Measurements from ENCODE around the gene CSAG1.
"Not testable (repeated sequence)": the region's sequence is repeated elsewhere in the genome, so short reads cannot be mapped to it uniquely, and the experiment has no call there.

CSAG1 gene

GRCh38 chrX:152733261-152733975, at the start of gene CSAG1, which contains the start of gene MAGEA12:
Gene CSAG1 (minus strand): TSS chrX:152733721. CDS start chrX:152732460, 1,261 bp downstream.
Gene MAGEA12 (plus strand): TSS chrX:152733757. CDS start chrX:152736162, 2,405 bp downstream.
- DNase-seq (ENCODE audit: low read depth), result no peak

DNA sequence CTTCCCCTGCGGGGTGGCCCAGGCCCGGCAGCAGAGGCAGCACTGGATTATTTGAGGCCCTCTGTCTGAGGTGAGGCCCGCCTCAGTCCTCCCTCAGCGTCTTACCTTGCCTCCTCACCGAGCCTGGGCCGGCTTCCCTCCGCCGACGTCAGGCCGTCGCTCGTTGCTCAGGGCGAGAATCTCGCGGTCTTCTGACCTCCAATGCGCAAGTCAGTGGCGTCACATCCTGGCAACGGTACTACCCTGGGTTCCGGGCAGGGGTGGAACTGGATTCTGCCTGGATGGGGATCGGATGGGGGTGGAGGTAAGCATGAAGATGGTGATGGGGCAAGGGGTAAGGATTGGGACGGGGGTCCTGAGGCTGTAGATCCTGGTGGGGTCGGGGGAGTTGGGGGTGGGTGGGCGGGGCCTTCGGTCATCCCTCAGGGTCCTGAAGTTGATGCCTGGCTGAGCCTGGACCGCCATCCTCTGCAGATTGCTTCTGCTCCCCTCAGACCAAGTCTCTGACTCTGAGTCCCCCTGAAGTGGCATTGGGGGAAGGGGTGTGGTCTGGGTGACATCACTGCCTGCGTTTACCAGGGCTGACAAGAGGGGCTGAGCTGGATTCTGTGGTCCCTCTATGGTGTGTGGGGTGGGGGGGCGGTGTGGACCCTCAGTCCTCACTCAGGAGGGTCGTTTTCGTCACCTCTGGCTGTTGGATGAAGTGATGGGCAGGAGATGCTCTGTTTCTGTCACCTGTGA, 36.2 kb upstream of the CSAG1 start, which contains the start of gene MAGEA6:
MAGEA6 (minus strand) TSS at position 141 of the 741 bp plus-strand sequence. CDS start 2,039 bp downstream, outside the sequence.
- DNase-seq (ENCODE audit: low read depth), result not testable (repeated sequence)

GRCh38 chrX:152766562-152766961, 33.0 kb upstream of the CSAG1 start:
- DNase-seq (ENCODE audit: low read depth), result not testable (repeated sequence)

DNA sequence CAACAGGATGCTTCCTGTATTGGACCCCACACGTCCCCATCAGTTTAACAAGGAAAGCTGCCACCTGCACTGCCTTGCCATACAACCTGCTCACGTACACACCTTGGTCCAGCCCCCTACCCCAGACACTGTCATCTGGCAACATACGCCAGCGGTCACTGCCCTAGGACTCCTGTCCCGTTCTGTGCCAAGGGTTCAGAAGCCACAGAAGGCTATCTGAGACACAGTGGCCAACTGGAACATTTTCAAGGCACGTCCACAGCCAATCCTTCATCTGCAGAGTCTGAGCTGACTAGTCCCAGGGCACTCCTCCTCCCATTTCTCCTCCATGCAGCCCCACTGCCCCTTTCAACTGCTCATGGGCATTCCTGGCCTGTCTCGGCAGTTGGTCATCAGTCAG, 28.1 kb upstream of the CSAG1 start:
- not testable (repeated sequence) for DNase-seq (ENCODE audit: low read depth)

DNA sequence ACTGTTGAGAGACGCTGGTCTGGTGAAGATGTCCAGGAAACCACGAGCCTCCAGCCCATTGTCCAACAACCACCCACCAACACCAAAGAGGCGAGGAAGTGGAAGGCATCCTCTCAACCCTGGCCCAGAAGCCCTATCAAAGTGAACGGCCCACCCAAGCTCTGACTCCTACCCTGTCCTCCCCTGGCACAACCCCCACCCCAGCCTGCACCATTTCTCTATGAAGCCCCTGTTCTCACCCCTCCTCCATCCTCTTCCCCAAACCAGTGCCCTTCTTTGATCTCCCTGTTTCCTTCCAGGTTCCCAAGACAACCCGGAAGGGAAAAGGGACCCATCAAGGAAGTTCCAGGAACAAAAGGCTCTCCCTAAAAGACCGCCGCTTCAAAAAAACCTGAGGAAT, 26.0 kb upstream of the CSAG1 start:
- not testable (repeated sequence) for DNase-seq (ENCODE audit: low read depth)

- not testable (repeated sequence) for DNase-seq (ENCODE audit: low read depth)
These were observed 25.4 kb upstream of the CSAG1 start, which contains the start of gene CSAG3 for GRCh38 chrX:152758918-152759317. Gene CSAG3 (plus strand): TSS chrX:152759218.

GRCh38 chrX:152754871-152755270, 21.4 kb upstream of the CSAG1 start:
- not testable (repeated sequence) for DNase-seq (ENCODE audit: low read depth)

GRCh38 chrX:152753686-152754650, 20.4 kb upstream of the CSAG1 start, which contains the start of gene MAGEA2:
Gene MAGEA2 (minus strand): TSS chrX:152753842. CDS start chrX:152751363, 2,479 bp downstream.
- not testable (repeated sequence) for DNase-seq (ENCODE audit: low read depth)

DNA sequence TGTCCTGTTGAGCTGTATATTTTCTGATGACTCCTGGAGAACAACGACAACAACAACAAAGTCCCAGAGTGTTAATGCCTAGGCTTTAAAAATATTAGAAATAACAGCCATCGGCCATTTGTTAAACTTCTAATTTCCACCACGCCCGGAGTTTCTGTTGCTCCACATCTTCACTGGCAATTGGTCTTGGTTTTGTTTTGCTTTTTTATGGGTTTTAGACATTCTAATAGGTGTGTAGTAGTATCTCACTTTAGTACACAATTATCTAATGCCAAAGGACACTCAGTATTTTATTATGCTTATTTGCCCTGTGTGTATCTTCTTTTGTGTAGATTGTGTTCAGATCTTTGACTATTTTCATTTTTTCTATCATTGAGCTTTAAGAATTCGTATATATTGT, 5.0 kb upstream of the CSAG1 start:
- no peak for DNase-seq (ENCODE audit: low read depth)

GRCh38 chrX:152736528-152736927, 3.0 kb upstream of the CSAG1 start:
- DNase-seq (ENCODE audit: low read depth), result not testable (repeated sequence)

- no peak for DNase-seq (ENCODE audit: low read depth)
These were observed 2.5 kb upstream of the CSAG1 start for GRCh38 chrX:152735860-152736511.

DNA sequence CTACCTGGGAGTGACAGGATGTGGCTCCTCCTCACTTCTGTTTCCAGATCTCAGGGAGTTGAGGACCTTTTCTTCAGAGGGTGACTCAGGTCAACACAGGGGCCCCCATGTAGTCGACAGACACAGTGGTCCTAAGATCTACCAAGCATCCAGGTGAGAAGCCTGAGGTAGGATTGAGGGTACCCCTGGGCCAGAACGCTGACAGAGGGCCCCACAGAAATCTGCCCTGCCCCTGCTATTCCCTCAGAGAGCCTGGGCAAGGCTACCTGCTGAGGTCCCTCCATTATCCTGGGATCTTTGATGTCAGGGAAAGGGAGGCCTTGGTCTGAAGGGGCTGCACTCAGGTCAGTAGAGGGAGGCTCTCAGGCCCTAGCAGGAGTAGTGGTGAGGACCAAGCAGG, 1.6 kb upstream of the CSAG1 start:
- DNase-seq (ENCODE audit: low read depth), result no peak

- DNase-seq (ENCODE audit: low read depth), result not testable (repeated sequence)
These were observed 780 bp upstream of the CSAG1 start for GRCh38 chrX:152734143-152734858.

- DNase-seq (ENCODE audit: low read depth), result no peak
These were observed 8.1 kb downstream of the CSAG1 start for GRCh38 chrX:152725409-152725808.

- not testable (repeated sequence) for DNase-seq (ENCODE audit: low read depth)
These were observed 19.4 kb downstream of the CSAG1 start, which contains the start of gene MAGEA2B for GRCh38 chrX:152713815-152714787. Gene MAGEA2B (plus strand): TSS chrX:152714628. CDS start chrX:152717107, 2,479 bp downstream.

GRCh38 chrX:152713195-152713594, 20.3 kb downstream of the CSAG1 start:
- DNase-seq (ENCODE audit: low read depth), result not testable (repeated sequence)

GRCh38 chrX:152709173-152709572, 24.3 kb downstream of the CSAG1 start, which contains the start of gene CSAG2:
Gene CSAG2 (minus strand): TSS chrX:152709273. CDS start chrX:152709112, 161 bp downstream.
- not testable (repeated sequence) for DNase-seq (ENCODE audit: low read depth)

DNA sequence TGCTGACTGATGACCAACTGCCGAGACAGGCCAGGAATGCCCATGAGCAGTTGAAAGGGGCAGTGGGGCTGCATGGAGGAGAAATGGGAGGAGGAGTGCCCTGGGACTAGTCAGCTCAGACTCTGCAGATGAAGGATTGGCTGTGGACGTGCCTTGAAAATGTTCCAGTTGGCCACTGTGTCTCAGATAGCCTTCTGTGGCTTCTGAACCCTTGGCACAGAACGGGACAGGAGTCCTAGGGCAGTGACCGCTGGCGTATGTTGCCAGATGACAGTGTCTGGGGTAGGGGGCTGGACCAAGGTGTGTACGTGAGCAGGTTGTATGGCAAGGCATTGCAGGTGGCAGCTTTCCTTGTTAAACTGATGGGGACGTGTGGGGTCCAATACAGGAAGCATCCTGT, 27.0 kb downstream of the CSAG1 start:
- DNase-seq (ENCODE audit: low read depth), result not testable (repeated sequence)

DNA sequence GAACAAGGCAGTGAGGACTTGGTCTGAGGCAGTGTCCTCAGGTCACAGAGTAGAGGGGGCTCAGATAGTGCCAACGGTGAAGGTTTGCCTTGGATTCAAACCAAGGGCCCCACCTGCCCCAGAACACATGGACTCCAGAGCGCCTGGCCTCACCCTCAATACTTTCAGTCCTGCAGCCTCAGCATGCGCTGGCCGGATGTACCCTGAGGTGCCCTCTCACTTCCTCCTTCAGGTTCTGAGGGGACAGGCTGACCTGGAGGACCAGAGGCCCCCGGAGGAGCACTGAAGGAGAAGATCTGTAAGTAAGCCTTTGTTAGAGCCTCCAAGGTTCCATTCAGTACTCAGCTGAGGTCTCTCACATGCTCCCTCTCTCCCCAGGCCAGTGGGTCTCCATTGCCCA, 33.1 kb downstream of the CSAG1 start:
- DNase-seq (ENCODE audit: low read depth), result not testable (repeated sequence)

Measured in GM04504 (cell line).